Natural killer cell (primary cell): ENCODE data around the gene UMAD1. TPM values are rescaled to one million over a fixed set of nuclear protein-coding genes. Genes with fewer than 3 reads are reported as not detected.

Source experiments
- ATAC-seq, 3 donors: fragments of 150-1000 bp in 2 of 3; fragments of 200-7000 bp in 1 of 3; cut with Tn5 transposase; 1 replicate in 1 of 3; 2 replicates in 2 of 3; pipeline ENCODE4 v1.10.0; 2021; ENCODE audit warnings: mild to moderate bottlenecking in 2 of 3, moderate library complexity in 2 of 3
- DNase-seq, 2 donors: peaks; one replicate each; pipeline versions ENCODE4 v3.0.0 to v3.0.0-alpha.2; 2013 to 2021; ENCODE audit warnings: mixed read lengths in 1 of 2
- H3K27ac ChIP-seq: one replicate; pipeline ENCODE4 v1.5.1; 2013; ENCODE audit warnings: mild to moderate bottlenecking, low read length
- H3K27me3 ChIP-seq: one replicate; pipeline ENCODE4 v1.6.1; 2013; ENCODE audit warnings: low read length; ENCODE audit not compliant: control insufficient read depth, insufficient read depth
- H3K36me3 ChIP-seq: one replicate; pipeline ENCODE4 v1.6.1; 2013; ENCODE audit warnings: low read length; ENCODE audit not compliant: control insufficient read depth, insufficient read depth
- H3K4me1 ChIP-seq: one replicate; pipeline ENCODE4 v1.6.1; 2013; ENCODE audit warnings: low read length; ENCODE audit not compliant: control insufficient read depth, insufficient read depth
- H3K4me3 ChIP-seq: one replicate; pipeline ENCODE4 v1.5.1; 2013; ENCODE audit warnings: low read length
- H3K9me3 ChIP-seq: one replicate; pipeline ENCODE4 v1.6.1; 2013; ENCODE audit warnings: low read length; ENCODE audit not compliant: control insufficient read depth, insufficient read depth
- H3K27ac Mint-ChIP-seq, 2 donors: one replicate each; pipeline ENCODE4 v1.8.0; 2022; ENCODE audit warnings: mild to moderate bottlenecking in 2 of 2, mixed read lengths in 2 of 2, moderate library complexity in 1 of 2
- H3K27me3 Mint-ChIP-seq, 2 donors: one replicate each; pipeline ENCODE4 v1.8.0; 2022; ENCODE audit warnings: low read depth in 2 of 2, mixed read lengths in 2 of 2
- H3K36me3 Mint-ChIP-seq: one replicate; pipeline ENCODE4 v1.8.0; 2022; ENCODE audit warnings: mixed read lengths
- H3K4me1 Mint-ChIP-seq, 2 donors: one replicate each; pipeline ENCODE4 v1.8.0; 2022; ENCODE audit warnings: mixed read lengths in 2 of 2
- H3K4me3 Mint-ChIP-seq: one replicate; pipeline ENCODE4 v1.8.0; 2022; ENCODE audit warnings: mild to moderate bottlenecking, moderate library complexity, mixed read lengths
- H3K9me3 Mint-ChIP-seq, 2 donors: one replicate each; pipeline ENCODE4 v1.8.0; 2022; ENCODE audit warnings: mixed read lengths in 2 of 2
- CTCF ChIP-seq: fragments of 200-600 bp; IDR thresholded peaks from one replicate; pipeline ENCODE4 v1.8.0; 2022; ENCODE audit warnings: antibody characterized with exemption
- WGBS: methylation state at CpG from one replicate; pipeline ENCODE4 v1.1.7; 2013; ENCODE audit warnings: missing lambda C conversion rate; ENCODE audit not compliant: insufficient coverage; 5-methylcytosine and 5-hydroxymethylcytosine counted together
- intact Hi-C: fragments of 100-400 bp; cut with micrococcal nuclease; formaldehyde crosslinking; loops from one replicate; pipeline ENCODE4 v1.14.2; 2022
- total RNA-seq, 4 donors: library from RNA; stranded (reverse); fragments of 120-200 nt in 1 of 4; gene quantifications; one replicate each; pipeline versions ENCODE4 v1.2.3 to v1.2.4, GENCODE V29; 2013 to 2022

The UMAD1 gene
- total RNA-seq, 3 donors from 2014 or later (not counting 1 experiment from before 2014, with no cell fraction given): 12.3 to 16.5 (median 14.6) TPM

GRCh38 chr7:7913504-7913903 is 273.0 kb downstream of the UMAD1 start:
- Mint-ChIP-seq H3K36me3 (no peaks in the 10 kb centered on the region), H3K9me3 (no peaks in the 10 kb centered on the region), H3K4me3 (no peak overlapping the region), H3K27ac (no peak overlapping the region), H3K27me3 (no peaks in the 10 kb centered on the region), H3K4me1 (no peaks in the 10 kb centered on the region)
- Histone ChIP-seq H3K27me3 (no peaks in the 10 kb centered on the region), H3K9me3 (no peaks in the 10 kb centered on the region), H3K27ac (no peak overlapping the region), H3K4me3 (no peak overlapping the region), H3K36me3 (no peaks in the 10 kb centered on the region), H3K4me1 (no peaks in the 10 kb centered on the region)
- intact Hi-C loops: no loop called here
- WGBS: 98% methylated on average over 3 of the region's 3 CpGs
- TF ChIP-seq CTCF: no peak
- DNase-seq (no peak), ATAC-seq (no peak)

- Mint-ChIP-seq H3K4me1 (peaks cover 0 to 5% of the 10 kb centered on the region in 2 donors), H3K9me3 (no peaks in the 10 kb centered on the region), H3K36me3 (no peaks in the 10 kb centered on the region), H3K27me3 (no peaks in the 10 kb centered on the region), H3K27ac (no peak overlapping the region), H3K4me3 (no peak overlapping the region)
- WGBS: 98% methylated on average over 2 of the region's 2 CpGs
- Histone ChIP-seq H3K36me3 (no peaks in the 10 kb centered on the region), H3K9me3 (no peaks in the 10 kb centered on the region), H3K27ac (no peak overlapping the region), H3K4me3 (no peak overlapping the region), H3K4me1 (no peaks in the 10 kb centered on the region), H3K27me3 (no peaks in the 10 kb centered on the region)
- TF ChIP-seq CTCF: no peak
- DNase-seq (no peak), ATAC-seq (no peak)
- intact Hi-C loops: no loop called here
Observed at GRCh38 chr7:7914547-7914946, 274.0 kb downstream of the UMAD1 start.

DNA sequence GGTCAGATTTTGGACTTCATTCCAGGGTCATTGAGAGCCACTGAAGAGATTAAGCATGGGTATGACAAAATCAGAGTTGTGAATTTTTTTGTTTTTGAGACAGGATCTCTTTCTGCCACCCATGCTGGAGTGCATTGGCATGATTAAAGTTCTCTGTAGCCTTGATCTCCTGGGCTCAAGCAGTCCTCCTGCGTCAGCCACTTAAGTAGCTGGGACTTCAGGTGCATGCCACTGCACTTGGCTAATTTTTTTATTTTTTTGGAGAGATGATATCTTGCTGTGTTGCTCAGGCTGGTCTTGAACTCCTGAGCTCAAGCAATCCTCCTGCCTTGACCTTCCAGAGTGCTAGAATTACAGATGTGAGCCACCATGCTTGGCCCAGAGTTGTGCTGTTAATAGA is 275.5 kb downstream of the UMAD1 start:
- Mint-ChIP-seq H3K4me1 (peaks cover 0 to 5% of the 10 kb centered on the region in 2 donors), H3K27me3 (no peaks in the 10 kb centered on the region), H3K4me3 (no peak overlapping the region), H3K9me3 (no peaks in the 10 kb centered on the region), H3K27ac (no peak overlapping the region), H3K36me3 (no peaks in the 10 kb centered on the region)
- Histone ChIP-seq H3K36me3 (no peaks in the 10 kb centered on the region), H3K27me3 (no peaks in the 10 kb centered on the region), H3K27ac (no peak overlapping the region), H3K4me3 (no peak overlapping the region), H3K9me3 (no peaks in the 10 kb centered on the region), H3K4me1 (no peaks in the 10 kb centered on the region)
- WGBS: 100% methylated on average over 1 of the region's 1 CpG
- no peak for TF ChIP-seq CTCF
- no peak for DNase-seq
- intact Hi-C loops: no loop called here
- no peak for ATAC-seq

DNA sequence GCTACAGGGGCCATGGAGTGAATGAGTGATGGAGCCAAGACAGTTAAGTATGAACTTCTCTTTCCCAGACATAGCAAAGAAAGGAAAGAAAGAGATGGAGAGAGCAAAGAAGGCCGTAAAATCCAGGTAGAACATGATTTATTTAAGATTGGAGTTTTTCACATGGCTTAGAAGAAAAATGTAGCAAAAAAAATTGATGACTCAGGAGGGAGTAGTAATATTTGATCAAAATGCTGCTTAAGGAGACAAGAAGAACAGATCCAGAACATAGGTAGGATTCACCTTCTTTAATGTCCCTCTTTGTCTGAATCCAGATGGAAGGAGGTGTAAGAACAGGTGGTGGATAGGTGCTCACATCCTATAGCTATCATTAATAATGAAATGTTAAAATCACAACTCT is 277.0 kb downstream of the UMAD1 start:
- ATAC-seq (no peak), DNase-seq (no peak)
- intact Hi-C loops: no loop called here
- H3K9me3 ChIP-seq: no peaks in the 10 kb centered on the region
- WGBS: 92% methylated on average over 1 of the region's 1 CpG
- H3K27ac Mint-ChIP-seq: no peak overlapping the region
- no peak for TF ChIP-seq CTCF
- no peaks in the 10 kb centered on the region for H3K27me3 Mint-ChIP-seq
- H3K4me1 Mint-ChIP-seq: peaks cover 0 to 5% of the 10 kb centered on the region in 2 donors
- no peak overlapping the region for H3K27ac ChIP-seq
- no peaks in the 10 kb centered on the region for H3K9me3 Mint-ChIP-seq
- no peaks in the 10 kb centered on the region for H3K36me3 ChIP-seq
- no peak overlapping the region for H3K4me3 ChIP-seq
- no peak overlapping the region for H3K4me3 Mint-ChIP-seq
- H3K27me3 ChIP-seq: no peaks in the 10 kb centered on the region
- H3K36me3 Mint-ChIP-seq: no peaks in the 10 kb centered on the region
- H3K4me1 ChIP-seq: no peaks in the 10 kb centered on the region
